H9 (cell line): ENCODE results near the gene GOLGA8A. TPM values are rescaled to one million over a fixed set of nuclear protein-coding genes. Genes with fewer than 3 reads are reported as not detected.
"Not testable (repeated sequence)": the region's sequence is repeated elsewhere in the genome, so short reads cannot be mapped to it uniquely, and the experiment has no call there.

ENCODE experiments used
- DNase-seq: peaks from one replicate; pipeline ENCODE4 v3.0.0-alpha.2; 2017
- H2AFZ ChIP-seq: one replicate; pipeline ENCODE4 v1.6.1; 2013; ENCODE audit warnings: mild to moderate bottlenecking, low read length, control low read depth, moderate library complexity
- H2AK5ac ChIP-seq: 2 replicates; pipeline ENCODE4 v1.6.1; 2013; ENCODE audit warnings: low read length, control low read depth, mixed read lengths; ENCODE audit not compliant: insufficient read length
- H2BK120ac ChIP-seq: one replicate; pipeline ENCODE4 v1.6.1; 2013; ENCODE audit warnings: low read depth, mild to moderate bottlenecking, low read length, control low read depth, inconsistent platforms; ENCODE audit not compliant: poor library complexity, severe bottlenecking
- H2BK12ac ChIP-seq: 2 replicates; pipeline ENCODE4 v1.6.1; 2013; ENCODE audit warnings: low read length, control low read depth, mixed read lengths, low read depth; ENCODE audit not compliant: insufficient read length
- H2BK15ac ChIP-seq: 2 replicates; pipeline ENCODE4 v1.6.1; 2013; ENCODE audit warnings: low read depth, low read length, control low read depth
- H2BK20ac ChIP-seq: one replicate; pipeline ENCODE4 v1.6.1; 2013; ENCODE audit warnings: low read depth, mild to moderate bottlenecking, low read length, control low read depth, inconsistent platforms; ENCODE audit not compliant: poor library complexity, severe bottlenecking
- H2BK5ac ChIP-seq: 2 replicates; pipeline ENCODE4 v1.6.1; 2013; ENCODE audit warnings: low read length, control low read depth, mixed read lengths; ENCODE audit not compliant: insufficient read length
- H3K14ac ChIP-seq: 2 replicates; pipeline ENCODE4 v1.6.1; 2013; ENCODE audit warnings: low read length, control low read depth; ENCODE audit not compliant: insufficient read depth
- H3K18ac ChIP-seq: 2 replicates; pipeline ENCODE4 v1.6.1; 2013; ENCODE audit warnings: low read depth, mild to moderate bottlenecking, mixed read lengths, low read length, control low read depth; ENCODE audit not compliant: insufficient read length
- H3K23ac ChIP-seq: 2 replicates; pipeline ENCODE4 v1.6.1; 2013; ENCODE audit warnings: low read length, control low read depth, mixed read lengths, low read depth; ENCODE audit not compliant: insufficient read length
- H3K23me2 ChIP-seq: 2 replicates; pipeline ENCODE4 v1.6.1; 2013; ENCODE audit warnings: low read depth, mild to moderate bottlenecking, mixed read lengths, low read length, control low read depth; ENCODE audit not compliant: insufficient read length, poor library complexity, severe bottlenecking
- H3K27ac ChIP-seq: 2 replicates; pipeline ENCODE4 v1.5.1; 2013; ENCODE audit warnings: low read length, control low read depth, mixed read lengths, low read depth; ENCODE audit not compliant: insufficient read length
- H3K27me3 ChIP-seq: 2 replicates; pipeline ENCODE4 v1.6.1; 2013; ENCODE audit warnings: low read length, control low read depth, inconsistent platforms; ENCODE audit not compliant: insufficient read depth
- H3K4ac ChIP-seq: 2 replicates; pipeline ENCODE4 v1.6.1; 2013; ENCODE audit warnings: low read depth, mild to moderate bottlenecking, control low read depth, inconsistent platforms, low read length, moderate library complexity
- H3K4me1 ChIP-seq: 2 replicates; pipeline ENCODE4 v1.6.1; 2013; ENCODE audit warnings: low read length, control low read depth, inconsistent platforms; ENCODE audit not compliant: insufficient read depth
- H3K4me2 ChIP-seq: 2 replicates; pipeline ENCODE4 v1.6.1; 2013; ENCODE audit warnings: low read length, control low read depth, mixed read lengths; ENCODE audit not compliant: insufficient read length, insufficient read depth
- H3K56ac ChIP-seq: 2 replicates; pipeline ENCODE4 v1.6.1; 2013; ENCODE audit warnings: low read depth, mild to moderate bottlenecking, mixed read lengths, low read length, control low read depth; ENCODE audit not compliant: insufficient read length
- H3K79me1 ChIP-seq: 2 replicates; pipeline ENCODE4 v1.6.1; 2013; ENCODE audit warnings: low read depth, mild to moderate bottlenecking, moderate library complexity, low read length, control low read depth, inconsistent platforms; ENCODE audit not compliant: insufficient read depth, poor library complexity, severe bottlenecking
- H3K79me2 ChIP-seq: 2 replicates; pipeline ENCODE4 v1.6.1; 2013; ENCODE audit warnings: low read length, control low read depth, inconsistent platforms; ENCODE audit not compliant: insufficient read depth
- H3K9ac ChIP-seq: 2 replicates; pipeline ENCODE4 v1.6.1; 2013; ENCODE audit warnings: low read length, control low read depth, mixed read lengths; ENCODE audit not compliant: insufficient read length; ENCODE audit errors: extremely low read depth
- H3K9me3 ChIP-seq: one replicate; pipeline ENCODE4 v1.6.1; 2013; ENCODE audit warnings: low read depth, low read length, inconsistent platforms; ENCODE audit not compliant: control insufficient read depth
- H3T11ph ChIP-seq: one replicate; pipeline ENCODE4 v1.6.1; 2013; ENCODE audit warnings: mild to moderate bottlenecking, low read length, control low read depth, inconsistent platforms
- H4K20me1 ChIP-seq: one replicate; pipeline ENCODE4 v1.6.1; 2013; ENCODE audit not compliant: control insufficient read depth, insufficient read length, insufficient read depth
- H4K5ac ChIP-seq: 2 replicates; pipeline ENCODE4 v1.6.1; 2013; ENCODE audit warnings: low read depth, mild to moderate bottlenecking, mixed read lengths, low read length, control low read depth; ENCODE audit not compliant: insufficient read length
- H4K8ac ChIP-seq: replicated peaks from 2 replicates; pipeline ENCODE4 v1.6.1; 2013; ENCODE audit warnings: low read length, control low read depth, mixed read lengths, low read depth; ENCODE audit not compliant: insufficient read length
- H4K91ac ChIP-seq: 2 replicates; pipeline ENCODE4 v1.6.1; 2013; ENCODE audit warnings: low read depth, mild to moderate bottlenecking, moderate library complexity, mixed read lengths, low read length, control low read depth; ENCODE audit not compliant: insufficient read length
- H3K27ac Mint-ChIP-seq, 3 experiments: 2 replicates in 2 of 3; 3 replicates in 1 of 3; pipeline ENCODE4 v1.8.0; 2020 to 2021; ENCODE audit warnings: mixed read lengths in 3 of 3, mild to moderate bottlenecking in 1 of 3, moderate library complexity in 1 of 3
- H3K27me3 Mint-ChIP-seq: 2 replicates; pipeline ENCODE4 v1.8.0; 2021; ENCODE audit warnings: low read depth, mild to moderate bottlenecking, moderate library complexity, mixed read lengths
- H3K36me3 Mint-ChIP-seq, 3 experiments: 2 replicates in 2 of 3; 3 replicates in 1 of 3; pipeline ENCODE4 v1.8.0; 2020 to 2021; ENCODE audit warnings: low read depth in 3 of 3, mixed read lengths in 3 of 3; ENCODE audit not compliant: insufficient read depth in 1 of 3
- H3K4me1 Mint-ChIP-seq, 2 experiments: 2 replicates each; pipeline ENCODE4 v1.8.0; 2020; ENCODE audit warnings: mixed read lengths in 2 of 2
- H3K4me3 Mint-ChIP-seq, 2 experiments: 2 replicates in 1 of 2; 3 replicates in 1 of 2; pipeline ENCODE4 v1.8.0; 2020 to 2021; ENCODE audit warnings: mild to moderate bottlenecking in 2 of 2, mixed read lengths in 2 of 2, moderate library complexity in 1 of 2
- H3K9me3 Mint-ChIP-seq, 2 experiments: 2 replicates in 1 of 2; 3 replicates in 1 of 2; pipeline ENCODE4 v1.8.0; 2020; ENCODE audit warnings: mild to moderate bottlenecking in 2 of 2, mixed read lengths in 2 of 2, moderate library complexity in 1 of 2
- WGBS: extraction: QIAGEN DNeasy Blood & Tissue Kit; methylation state at CpG from one replicate; pipeline ENCODE4 v1.1.7; 2013; ENCODE audit warnings: missing lambda C conversion rate, low lambda C conversion rate, mixed read lengths; ENCODE audit not compliant: insufficient read length; ENCODE audit errors: extremely low coverage; 5-methylcytosine and 5-hydroxymethylcytosine counted together
- total RNA-seq: library from RNA; stranded (reverse); gene quantifications from 2 replicates; pipeline ENCODE4 v1.2.1, GENCODE V29; 2021
- TF ChIP-seq, protein P1 (sequence below): fragments of 200-600 bp; sonication (generic); conservative IDR thresholded peaks from 3 replicates; pipeline ENCODE4 v1.8.0; 2021; ENCODE audit warnings: antibody characterized with exemption, mild to moderate bottlenecking

The GOLGA8A gene
- total RNA-seq, 1 experiment from 2014 or later: 58.8 TPM

DNA sequence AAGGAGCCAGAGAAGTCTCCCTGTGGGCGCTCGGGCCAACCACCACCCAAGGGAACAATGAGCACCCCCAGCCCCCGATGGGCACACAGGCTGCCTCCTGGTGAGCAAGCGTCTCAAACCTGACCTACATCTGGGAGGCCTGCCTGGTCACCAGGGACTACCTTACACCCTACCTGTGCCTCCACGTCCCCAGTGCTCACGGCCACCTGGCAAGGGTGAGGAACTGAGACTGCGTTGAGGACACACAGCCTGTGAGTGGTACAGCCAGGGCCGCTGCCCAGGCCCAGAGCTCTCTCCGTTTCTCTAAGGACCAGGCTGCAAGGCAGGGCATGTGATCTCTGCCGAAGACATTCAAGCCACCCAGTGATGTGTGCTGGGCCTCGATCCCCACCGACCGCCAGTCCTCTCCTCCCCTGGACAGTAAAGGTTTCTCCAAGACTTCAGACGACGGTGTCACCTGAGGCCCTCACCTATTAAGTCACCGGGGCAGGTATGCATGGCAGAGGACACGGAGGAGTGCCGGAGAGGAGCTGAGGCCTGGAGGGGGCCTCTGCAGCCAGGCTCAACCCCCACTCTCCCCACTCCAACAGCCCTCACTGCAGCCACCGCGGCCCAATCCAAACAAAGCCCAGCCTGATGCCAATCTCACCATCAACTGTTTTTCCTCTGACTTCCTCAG lies 2.8 kb downstream of the GOLGA8A start:
- no peak overlapping the region for H2BK15ac ChIP-seq
- DNase-seq: no peak

DNA sequence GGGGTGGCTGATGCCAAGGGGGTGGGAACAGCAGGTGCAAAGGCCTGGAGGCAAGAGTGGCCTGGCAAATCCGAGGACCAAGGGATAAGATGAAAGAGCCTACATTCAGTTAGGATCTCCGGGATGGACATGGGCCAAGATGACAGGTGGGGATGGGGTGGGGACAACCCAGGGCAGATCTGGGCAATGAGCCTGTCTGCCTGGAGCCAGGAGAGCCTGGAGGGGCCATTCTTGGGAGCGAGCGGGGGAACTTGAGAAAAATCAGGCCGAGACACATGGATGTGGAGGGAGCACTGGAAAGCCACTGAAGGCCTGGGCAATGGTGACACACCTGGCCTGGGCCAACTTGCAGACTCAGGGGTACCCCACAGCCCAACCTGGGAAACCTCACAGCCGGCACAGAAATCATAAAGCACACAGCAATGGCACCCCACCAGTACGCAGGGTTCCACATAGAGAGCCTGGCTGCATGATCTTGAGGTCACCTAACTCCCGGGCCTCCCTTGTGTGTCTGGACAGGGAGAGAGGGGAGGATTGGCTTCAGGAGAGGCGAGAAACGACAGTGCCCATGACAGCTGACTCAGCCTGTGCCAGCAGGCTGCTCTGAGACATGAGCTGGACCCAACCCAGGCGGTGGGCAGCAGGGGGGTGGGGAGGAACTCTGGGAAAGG lies 3.5 kb downstream of the GOLGA8A start:
- WGBS: no CpG with 5 or more reads among the region's 11 CpGs
- H3K36me3 Mint-ChIP-seq: peaks cover 2 to 35% (median 32%) of the 10 kb centered on the region in 3 experiments; a peak in 6 of 7 replicates
- H3T11ph ChIP-seq, H3K9ac ChIP-seq, H3K14ac ChIP-seq, H2BK20ac ChIP-seq, H3K23ac ChIP-seq, H3K56ac ChIP-seq, DNase-seq, H2BK5ac ChIP-seq, H3K79me2 ChIP-seq, H3K79me1 ChIP-seq, H3K4me2 ChIP-seq, H3K9me3 Mint-ChIP-seq, H3K27ac Mint-ChIP-seq, H3K27ac ChIP-seq, H3K23me2 ChIP-seq, H3K27me3 ChIP-seq, H2BK12ac ChIP-seq, H3K4ac ChIP-seq, H3K4me1 ChIP-seq, H3K9me3 ChIP-seq, H4K20me1 ChIP-seq, H2BK15ac ChIP-seq, H4K5ac ChIP-seq, H4K8ac ChIP-seq, H4K91ac ChIP-seq, H2AK5ac ChIP-seq, H2BK120ac ChIP-seq, H3K18ac ChIP-seq, H2AFZ ChIP-seq, H3K4me3 Mint-ChIP-seq: not testable (repeated sequence)
- peaks cover 33% of the 10 kb centered on the region for H3K27me3 Mint-ChIP-seq
- peaks cover 5 to 11% of the 10 kb centered on the region in 2 experiments; a peak in 3 of 4 replicates for H3K4me1 Mint-ChIP-seq

More for the DNA sequence above, 2.8 kb downstream of the GOLGA8A start:
- no peak overlapping the region for H2BK5ac ChIP-seq
- Mint-ChIP-seq H3K4me3 (no peak overlapping the region), H3K4me1 (peaks cover 5 to 11% of the 10 kb centered on the region in 2 experiments; a peak in 3 of 4 replicates), H3K27me3 (peaks cover 36% of the 10 kb centered on the region), H3K36me3 (peaks cover 2 to 34% (median 32%) of the 10 kb centered on the region in 3 experiments; a peak in 6 of 7 replicates), H3K9me3 (peaks cover under 1% of the 10 kb centered on the region in 2 experiments; a peak in 2 of 5 replicates), H3K27ac (peak overlapping the region in 1 of 3 experiments; percentile 65; a peak in 1 of 7 replicates)
- H4K91ac ChIP-seq: no peak overlapping the region
- no peak overlapping the region for H3K56ac ChIP-seq
- no peaks in the 10 kb centered on the region for H4K20me1 ChIP-seq
- H3K14ac ChIP-seq: no peak overlapping the region
- no peak overlapping the region for H3K23ac ChIP-seq
- WGBS: no CpG with 5 or more reads among the region's 20 CpGs
- no peaks in the 10 kb centered on the region for H3K79me1 ChIP-seq
- H3K27ac ChIP-seq: no peak overlapping the region
- no peak overlapping the region for H3K18ac ChIP-seq
- H3K9ac ChIP-seq: no peak overlapping the region
- H3K4ac ChIP-seq: no peak overlapping the region
- H3T11ph ChIP-seq: no peak overlapping the region
- no peak overlapping the region for H2BK12ac ChIP-seq
- TF ChIP-seq, protein P1, sequence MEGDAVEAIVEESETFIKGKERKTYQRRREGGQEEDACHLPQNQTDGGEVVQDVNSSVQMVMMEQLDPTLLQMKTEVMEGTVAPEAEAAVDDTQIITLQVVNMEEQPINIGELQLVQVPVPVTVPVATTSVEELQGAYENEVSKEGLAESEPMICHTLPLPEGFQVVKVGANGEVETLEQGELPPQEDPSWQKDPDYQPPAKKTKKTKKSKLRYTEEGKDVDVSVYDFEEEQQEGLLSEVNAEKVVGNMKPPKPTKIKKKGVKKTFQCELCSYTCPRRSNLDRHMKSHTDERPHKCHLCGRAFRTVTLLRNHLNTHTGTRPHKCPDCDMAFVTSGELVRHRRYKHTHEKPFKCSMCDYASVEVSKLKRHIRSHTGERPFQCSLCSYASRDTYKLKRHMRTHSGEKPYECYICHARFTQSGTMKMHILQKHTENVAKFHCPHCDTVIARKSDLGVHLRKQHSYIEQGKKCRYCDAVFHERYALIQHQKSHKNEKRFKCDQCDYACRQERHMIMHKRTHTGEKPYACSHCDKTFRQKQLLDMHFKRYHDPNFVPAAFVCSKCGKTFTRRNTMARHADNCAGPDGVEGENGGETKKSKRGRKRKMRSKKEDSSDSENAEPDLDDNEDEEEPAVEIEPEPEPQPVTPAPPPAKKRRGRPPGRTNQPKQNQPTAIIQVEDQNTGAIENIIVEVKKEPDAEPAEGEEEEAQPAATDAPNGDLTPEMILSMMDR: no peak
- no peak overlapping the region for H2AK5ac ChIP-seq
- H4K8ac ChIP-seq: no peak overlapping the region
- H3K4me2 ChIP-seq: no peak overlapping the region
- no peak overlapping the region for H2BK120ac ChIP-seq
- H3K4me1 ChIP-seq: no peaks in the 10 kb centered on the region
- H3K23me2 ChIP-seq: peaks cover 3% of the 10 kb centered on the region
- H2BK20ac ChIP-seq: no peak overlapping the region
- H4K5ac ChIP-seq: no peak overlapping the region
- H3K9me3 ChIP-seq: no peaks in the 10 kb centered on the region
- no peak overlapping the region for H2AFZ ChIP-seq
- H3K79me2 ChIP-seq: no peaks in the 10 kb centered on the region
- H3K27me3 ChIP-seq: no peaks in the 10 kb centered on the region; the same call in 1 of the 2 replicates
